GM18870 (cell line): ENCODE results near the gene TSPAN18.

Experiments used
- ATAC-seq: cut with Tn5 transposase; IDR thresholded peaks from one replicate; pipeline ENCODE4 v1.9.1; 2021; ENCODE audit warnings: moderate library complexity; ENCODE audit not compliant: unreplicated experiment

TSPAN18 gene

DNA sequence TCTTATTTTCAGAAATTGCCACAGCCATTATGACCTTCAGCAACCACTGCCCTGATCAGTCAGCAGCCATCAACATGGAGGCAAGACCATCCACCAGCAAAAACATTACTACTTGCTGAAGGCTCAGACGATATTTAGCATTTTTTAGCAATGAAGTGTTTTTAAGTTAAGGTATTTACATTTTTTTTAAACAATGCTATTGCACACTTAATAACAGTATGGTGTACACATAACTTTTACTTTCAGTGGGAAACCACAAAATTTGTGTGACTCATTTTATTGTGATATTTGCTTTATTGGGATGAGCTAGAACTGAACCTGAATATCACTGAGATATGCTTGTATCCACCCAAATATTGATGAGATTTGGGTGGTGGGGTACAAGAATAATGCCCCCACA, 110.9 kb downstream of the TSPAN18 start:
- ATAC-seq: no peak

DNA sequence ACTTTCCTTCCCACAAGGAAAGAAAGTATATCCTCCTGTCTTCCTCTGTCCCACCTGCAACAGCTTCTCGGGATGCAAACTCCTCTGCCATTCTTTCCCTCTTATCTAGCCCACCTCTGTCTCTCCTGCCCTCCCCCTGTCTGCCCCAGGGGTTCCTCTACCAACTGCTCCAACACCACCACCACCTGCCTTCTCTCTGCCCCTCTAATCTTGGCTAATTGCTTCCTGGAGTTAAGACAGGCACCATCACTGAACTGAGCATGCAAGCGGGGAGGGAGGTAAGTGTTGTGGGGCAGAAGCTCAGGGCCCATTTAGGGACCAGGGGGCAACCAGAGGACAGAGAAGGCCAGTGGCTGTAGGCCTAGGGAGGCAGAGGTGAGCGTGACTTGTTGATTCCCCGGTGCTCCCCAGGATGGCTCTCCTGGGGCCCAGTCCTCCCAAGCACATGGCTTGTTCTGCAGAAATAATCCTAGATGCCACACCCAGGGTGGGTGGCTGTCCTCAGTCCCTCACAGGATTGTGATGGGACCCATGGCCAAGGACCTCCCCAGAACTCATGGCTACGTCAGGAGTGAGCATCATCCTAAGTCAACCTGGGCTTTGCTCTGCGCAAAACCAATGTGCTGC, 112.8 kb downstream of the TSPAN18 start:
- ATAC-seq: no peak

- ATAC-seq: no peak
These were observed 113.3 kb downstream of the TSPAN18 start for GRCh38 chr11:44840085-44840478.

DNA sequence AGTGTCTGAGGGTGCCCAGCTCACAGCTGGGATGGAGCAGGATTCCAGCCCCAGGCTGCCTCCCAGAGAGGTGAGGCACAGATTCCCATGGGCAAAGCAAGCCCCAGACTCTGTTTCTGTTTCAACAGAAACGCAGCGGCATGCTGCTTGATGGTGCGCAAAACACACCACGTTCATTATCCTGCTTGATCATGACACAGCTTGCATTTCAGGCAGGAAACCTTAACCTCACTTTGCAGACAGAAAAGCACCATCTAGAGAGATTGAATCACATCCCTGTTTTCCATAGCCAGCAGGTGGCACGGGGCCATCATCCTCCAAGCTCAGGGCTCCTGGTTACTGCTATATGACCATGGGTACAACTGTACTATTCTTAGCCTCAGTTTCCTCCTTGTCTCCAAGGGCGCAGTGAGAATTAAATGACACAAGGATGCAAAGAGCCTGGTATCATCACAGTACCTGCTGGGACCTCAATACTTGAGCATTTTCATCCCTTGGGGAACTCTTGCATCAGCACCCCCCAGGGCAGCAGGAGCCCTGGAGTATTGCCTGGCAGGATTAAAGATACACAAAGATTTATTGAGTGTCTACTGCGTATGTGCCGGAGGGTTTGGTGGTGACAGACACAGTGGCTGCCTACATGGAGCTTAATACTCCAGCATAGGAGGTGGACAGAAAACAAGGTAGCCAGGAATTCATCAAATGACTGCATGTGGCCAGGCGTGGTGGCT, 113.9 kb downstream of the TSPAN18 start:
- no peak for ATAC-seq

DNA sequence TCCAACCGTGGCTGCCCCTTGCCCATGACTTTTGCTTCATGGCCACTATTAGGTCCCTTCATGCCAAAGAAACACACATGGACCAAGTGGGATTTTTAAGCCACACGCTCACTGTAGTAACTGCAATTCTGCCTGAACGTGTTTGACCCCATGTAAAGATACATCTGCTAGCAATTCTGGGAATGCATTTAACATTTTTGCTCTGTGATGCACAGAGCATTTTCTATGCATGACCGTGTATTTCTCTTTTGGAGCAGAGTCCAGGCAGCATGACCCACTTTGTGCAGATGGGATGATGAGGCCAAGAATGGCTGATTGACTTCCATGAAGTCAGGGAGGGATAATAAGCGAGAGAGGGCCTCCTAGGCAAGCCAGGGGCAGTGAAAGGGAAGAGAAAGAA, 115.5 kb downstream of the TSPAN18 start:
- no peak for ATAC-seq

DNA sequence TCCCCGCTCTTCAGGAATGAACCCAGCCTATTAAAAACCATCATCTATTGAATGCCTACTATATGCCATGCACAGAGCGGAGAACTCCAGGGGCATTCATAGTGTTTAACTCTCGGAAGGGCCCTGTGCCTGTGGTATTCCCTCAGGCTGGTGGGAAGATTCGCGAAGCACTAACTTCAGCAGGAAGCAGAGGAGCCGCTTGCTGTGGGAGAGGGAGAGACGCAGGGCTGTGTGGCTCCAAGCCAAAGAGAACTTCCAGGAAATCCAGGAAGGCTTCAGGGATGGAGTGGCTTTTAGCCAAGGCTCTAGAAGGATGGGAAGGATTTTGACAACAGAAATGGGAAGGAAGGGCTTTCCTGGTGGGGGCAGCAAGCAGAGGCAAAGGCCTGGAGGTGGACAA, 120.1 kb downstream of the TSPAN18 start:
- ATAC-seq: no peak

GRCh38 chr11:44847316-44847715, 120.6 kb downstream of the TSPAN18 start:
- ATAC-seq: no peak

GRCh38 chr11:44848203-44848962, 121.6 kb downstream of the TSPAN18 start:
- no peak for ATAC-seq

DNA sequence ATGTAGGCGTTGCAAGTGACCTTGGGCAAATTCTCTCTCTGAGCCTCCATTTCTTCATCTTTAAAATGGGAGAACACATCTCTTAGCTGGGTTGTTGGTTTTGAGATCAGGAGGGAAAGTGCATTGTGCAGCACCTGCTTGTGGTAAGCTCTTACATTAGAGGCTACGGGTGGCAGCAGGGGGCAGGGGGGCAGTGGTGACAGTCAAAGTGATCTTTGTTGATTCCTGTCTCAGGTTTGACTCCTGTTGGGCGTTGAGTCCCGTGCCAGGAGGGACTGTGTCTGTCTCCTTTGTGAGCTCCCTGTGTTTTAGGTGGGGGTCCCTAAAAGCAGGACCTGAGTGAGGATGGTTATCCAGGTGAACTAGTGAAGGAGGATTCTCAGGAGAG, 122.2 kb downstream of the TSPAN18 start:
- ATAC-seq: no peak

DNA sequence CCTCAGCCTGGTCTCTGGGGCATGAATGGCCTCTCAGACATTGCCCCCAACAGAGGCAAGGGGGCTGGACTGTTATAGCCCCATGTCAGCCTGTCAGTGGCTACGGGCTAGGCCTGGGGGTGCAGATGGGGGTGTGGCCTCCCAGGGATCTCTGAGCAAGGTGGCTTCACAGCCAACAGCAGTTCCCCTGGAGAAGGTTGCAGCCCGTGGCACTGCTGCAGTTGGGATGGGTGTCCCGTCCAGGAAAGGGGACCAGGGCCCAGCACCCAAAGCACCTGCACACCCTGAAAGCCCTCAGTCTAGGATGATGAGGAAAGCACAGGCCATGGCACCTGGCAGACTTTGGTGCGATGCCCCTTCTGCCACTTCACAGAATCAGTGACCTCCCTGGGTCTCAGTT, 122.7 kb downstream of the TSPAN18 start:
- no peak for ATAC-seq

DNA sequence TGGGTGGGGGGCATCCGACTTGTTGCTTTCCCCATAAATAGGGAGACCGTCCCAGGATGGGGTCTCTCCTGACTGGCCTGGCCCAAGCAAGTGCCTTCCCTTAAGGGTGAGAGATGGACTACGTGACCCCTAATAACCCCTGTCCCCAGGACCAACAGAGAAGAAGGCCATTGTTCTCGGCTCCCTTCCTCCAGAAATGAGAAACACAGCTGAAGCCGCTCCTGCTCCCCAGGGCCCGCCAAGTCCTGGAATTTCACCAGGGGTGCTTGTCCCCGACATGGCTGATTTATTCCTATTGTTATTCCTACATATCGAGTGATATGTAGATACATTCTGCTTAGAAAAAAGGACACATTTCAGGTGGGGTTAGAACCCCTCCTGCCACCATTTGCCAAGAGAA, 123.2 kb downstream of the TSPAN18 start:
- no peak for ATAC-seq

- ATAC-seq: no peak
These were observed 124.7 kb downstream of the TSPAN18 start for GRCh38 chr11:44851496-44851895.

- no peak for ATAC-seq
These were observed 125.5 kb downstream of the TSPAN18 start for GRCh38 chr11:44852159-44852747.

DNA sequence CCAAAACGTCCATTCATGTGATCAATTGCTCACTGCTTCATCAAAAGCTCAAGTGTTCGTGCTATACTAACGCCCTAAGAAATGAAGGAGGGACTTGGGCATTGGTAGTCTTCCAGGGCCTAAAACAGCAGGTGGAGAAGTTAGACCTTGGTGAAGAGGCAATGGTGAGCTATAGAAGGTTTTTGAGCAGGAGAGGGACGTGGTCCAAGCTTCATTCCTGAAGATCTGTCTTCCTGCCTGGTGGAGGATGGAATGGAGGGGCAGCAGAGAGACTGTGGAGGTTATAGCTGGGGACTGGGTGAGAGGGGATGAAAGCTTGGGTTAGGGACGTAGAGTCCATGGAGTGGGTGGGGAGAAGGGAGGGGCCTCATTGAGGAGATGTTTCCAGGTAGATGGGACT, 126.2 kb downstream of the TSPAN18 start:
- no peak for ATAC-seq

DNA sequence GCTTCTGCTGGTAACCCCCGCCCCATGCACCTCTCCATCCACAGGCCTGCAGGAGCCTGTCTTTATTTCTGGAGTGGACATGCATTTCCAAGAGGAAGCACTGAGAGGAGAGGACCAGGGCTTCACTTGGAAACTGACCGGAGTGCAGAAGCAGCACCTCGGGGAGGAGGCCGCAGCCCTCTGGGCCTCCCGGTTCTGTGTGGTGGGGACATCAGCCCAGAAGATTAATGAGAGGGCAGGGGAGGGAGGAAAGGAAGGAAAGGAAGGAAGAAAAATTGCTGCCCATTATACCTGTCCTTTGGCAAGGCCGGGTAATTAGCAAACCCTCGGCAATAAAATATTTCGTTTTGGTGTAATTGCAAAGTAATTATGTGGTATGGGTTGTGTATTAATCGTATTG, 126.9 kb downstream of the TSPAN18 start:
- no peak for ATAC-seq

DNA sequence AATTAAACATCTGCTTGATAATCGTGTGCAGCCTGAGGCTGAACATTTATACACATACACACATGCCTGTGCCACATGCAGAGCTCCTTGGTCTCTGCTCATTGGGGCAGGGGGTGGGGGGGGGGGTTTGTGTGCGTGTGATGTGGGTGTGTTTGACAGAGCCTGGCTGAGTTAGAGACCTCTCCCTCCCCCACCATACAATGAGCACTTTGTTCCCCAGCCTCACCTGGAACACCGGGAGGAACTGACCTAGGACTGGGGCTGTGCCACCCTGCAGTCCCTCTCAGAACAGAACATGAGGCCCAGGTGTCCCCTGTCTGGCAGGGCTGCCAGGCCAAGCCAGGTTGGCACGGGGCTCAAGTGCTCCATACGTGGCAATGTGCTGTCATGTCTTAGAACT, 127.3 kb downstream of the TSPAN18 start:
- ATAC-seq: no peak

DNA sequence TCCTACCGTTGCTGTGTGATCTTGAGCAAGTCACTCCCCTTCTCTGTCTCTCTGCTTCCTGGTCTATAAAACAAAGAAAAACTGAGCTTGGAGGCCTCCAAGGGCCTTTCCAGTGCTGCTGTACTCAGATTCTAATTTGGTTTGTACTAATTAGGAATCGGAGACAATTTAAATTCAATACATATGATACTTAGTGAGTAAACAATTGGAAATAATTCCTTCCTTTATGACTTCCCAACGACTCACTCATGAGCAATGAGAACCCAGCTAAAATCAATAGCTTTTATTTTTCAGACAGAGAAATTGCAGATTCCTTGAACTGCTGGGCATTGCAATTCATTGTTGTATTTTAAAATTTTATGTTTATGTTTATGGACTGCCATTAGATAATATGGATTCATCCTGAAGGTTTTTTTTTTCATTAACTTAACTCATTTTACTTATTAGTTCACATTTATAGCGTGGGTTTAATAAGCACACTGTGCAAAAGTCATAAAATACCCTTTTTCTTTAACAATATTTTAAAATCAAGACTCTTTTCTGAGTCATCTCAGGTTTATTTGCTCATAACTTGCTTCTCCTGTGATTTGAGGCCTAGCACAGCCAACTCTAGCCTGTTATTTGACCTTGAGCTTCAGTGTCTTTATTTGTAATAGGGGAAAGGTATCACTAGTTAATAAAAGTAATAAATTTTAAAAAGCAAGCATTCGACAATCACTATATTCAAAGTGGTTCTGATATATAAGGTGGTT, 128.2 kb downstream of the TSPAN18 start:
- no peak for ATAC-seq

GRCh38 chr11:44855493-44855849, 128.7 kb downstream of the TSPAN18 start:
- no peak for ATAC-seq

GRCh38 chr11:44857490-44858090, 130.8 kb downstream of the TSPAN18 start:
- no peak for ATAC-seq

- no peak for ATAC-seq
These were observed 132.2 kb downstream of the TSPAN18 start for GRCh38 chr11:44858796-44859527.
